C4-2B (cell line): ENCODE results near the gene ABCF2.

Experiments used
- H3K27ac ChIP-seq: fragments of 450-650 bp; 2 replicates; pipeline ENCODE4 v1.5.1; 2017
- CTCF ChIP-seq: fragments of 450-650 bp; conservative IDR thresholded peaks from 2 replicates; pipeline ENCODE4 v1.5.1; 2017; ENCODE audit warnings: mild to moderate bottlenecking
- ZFX ChIP-seq: fragments of 450-650 bp; IDR thresholded peaks from 2 replicates; pipeline ENCODE4 v1.6.1; 2017

The ABCF2 gene

GRCh38 chr7:151211155-151211772 is 15.7 kb downstream of the ABCF2 start:
- H3K27ac ChIP-seq, result no peak overlapping the region
- no peak for TF ChIP-seq CTCF
- no peak for TF ChIP-seq ZFX

- no peak for TF ChIP-seq ZFX
- TF ChIP-seq CTCF, result no peak
- H3K27ac ChIP-seq, result no peak within 1 kb of the TSS
Observed at GRCh38 chr7:151210087-151210854, 16.7 kb downstream of the ABCF2 start, which contains the start of gene H2BK1. Gene H2BK1 (minus strand): TSS chr7:151210488. CDS start chr7:151210318, 170 bp downstream.

GRCh38 chr7:151209588-151209987 is 17.4 kb downstream of the ABCF2 start:
- TF ChIP-seq CTCF (no peak), ZFX (no peak)
- no peak overlapping the region for H3K27ac ChIP-seq

GRCh38 chr7:151208253-151208862 is 18.6 kb downstream of the ABCF2 start:
- no peak overlapping the region for H3K27ac ChIP-seq
- TF ChIP-seq CTCF, result no peak
- TF ChIP-seq ZFX, result no peak

- TF ChIP-seq CTCF (no peak), ZFX (no peak)
- H3K27ac ChIP-seq, result no peak overlapping the region
Observed at GRCh38 chr7:151207804-151208203, 19.2 kb downstream of the ABCF2 start.

- H3K27ac ChIP-seq, result no peak overlapping the region
- no peak for TF ChIP-seq CTCF
Observed at GRCh38 chr7:151207315-151207714, 19.7 kb downstream of the ABCF2 start.

- H3K27ac ChIP-seq, result no peak overlapping the region
- TF ChIP-seq CTCF (no peak), ZFX (no peak)
Observed at GRCh38 chr7:151206914-151207313, 20.1 kb downstream of the ABCF2 start.
